Hepatocyte (in vitro differentiated cells): ENCODE measurements around the gene RAPGEF6. TPM values are rescaled to one million over a fixed set of nuclear protein-coding genes. Genes with fewer than 3 reads are reported as not detected.
A peak's percentile ranks its signal among the peaks of the same experiment; 100 is the strongest.

ENCODE experiments used
- DNase-seq: peaks from one replicate; pipeline ENCODE4 v3.0.0-alpha.2; 2016; ENCODE audit warnings: low spot score
- H2AFZ ChIP-seq: fragments of 200-600 bp; sonication (generic); 2 replicates; pipeline ENCODE4 v1.6.0; 2016; ENCODE audit warnings: antibody characterized with exemption, mild to moderate bottlenecking
- H3K27ac ChIP-seq: fragments of 200-600 bp; sonication (generic); 2 replicates; pipeline ENCODE4 v1.5.1; 2016; ENCODE audit warnings: mild to moderate bottlenecking
- H3K27me3 ChIP-seq: fragments of 200-600 bp; sonication (generic); 2 replicates; pipeline ENCODE4 v1.6.1; 2016
- H3K36me3 ChIP-seq: fragments of 200-600 bp; sonication (generic); replicated peaks from 2 replicates; pipeline ENCODE4 v1.5.1; 2016; ENCODE audit warnings: low read depth; ENCODE audit not compliant: insufficient read depth
- H3K4me1 ChIP-seq: fragments of 200-600 bp; sonication (generic); 2 replicates; pipeline ENCODE4 v1.5.1; 2016; ENCODE audit warnings: mild to moderate bottlenecking, moderate library complexity; ENCODE audit not compliant: insufficient read depth
- H3K4me2 ChIP-seq: fragments of 200-600 bp; sonication (generic); 2 replicates; pipeline ENCODE4 v1.6.0; 2016
- H3K4me3 ChIP-seq: fragments of 200-600 bp; sonication (generic); 2 replicates; pipeline ENCODE4 v1.5.1; 2016; ENCODE audit warnings: mild to moderate bottlenecking
- H3K79me2 ChIP-seq: fragments of 200-600 bp; sonication (generic); 2 replicates; pipeline ENCODE4 v1.6.0; 2017; ENCODE audit warnings: mild to moderate bottlenecking
- H3K9me2 ChIP-seq: fragments of 200-600 bp; sonication (generic); replicated peaks from 2 replicates; pipeline ENCODE4 v1.6.0; 2017; ENCODE audit warnings: mild to moderate bottlenecking; ENCODE audit not compliant: insufficient read depth
- H3K9me3 ChIP-seq: fragments of 200-600 bp; sonication (generic); 2 replicates; pipeline ENCODE4 v1.5.1; 2016; ENCODE audit warnings: low read depth, mild to moderate bottlenecking
- H4K20me1 ChIP-seq: fragments of 200-600 bp; sonication (generic); 2 replicates; pipeline ENCODE4 v1.6.0; 2016; ENCODE audit warnings: mild to moderate bottlenecking; ENCODE audit not compliant: insufficient read depth, poor library complexity, severe bottlenecking
- EZH2 ChIP-seq: fragments of 200-600 bp; sonication (generic); IDR thresholded peaks from 2 replicates; pipeline ENCODE4 v1.6.1; 2016; ENCODE audit warnings: antibody characterized with exemption, mild to moderate bottlenecking, borderline replicate concordance
- EZH2phosphoT487 ChIP-seq: fragments of 200-600 bp; sonication (generic); IDR thresholded peaks from one replicate; pipeline ENCODE4 v1.6.1; 2018; ENCODE audit warnings: antibody characterized with exemption, mild to moderate bottlenecking, low read depth, moderate library complexity; ENCODE audit not compliant: unreplicated experiment, severe bottlenecking
- WGBS: methylation state at CpG from one replicate; pipeline ENCODE4 v1.1.6; 2016; ENCODE audit warnings: low lambda C conversion rate; ENCODE audit errors: missing lambda C conversion rate; 5-methylcytosine and 5-hydroxymethylcytosine counted together
- polyA plus RNA-seq: library from polyadenylated mRNA; unstranded; fragments of >200 nt; fragmentation: Nextera tagmentation; extraction: Ambion mirVana; gene quantifications from 2 replicates; pipeline ENCODE4 v1.2.1, GENCODE V29; 2016
- total RNA-seq: library from RNA; depleted of rRNA; stranded (reverse); fragments of >200 nt; gene quantifications from 2 replicates; pipeline ENCODE4 v1.2.3, GENCODE V29; 2014
- TF ChIP-seq, protein P1 (sequence below): fragments of 200-600 bp; sonication (generic); IDR thresholded peaks from 2 replicates; pipeline ENCODE4 v1.5.1; 2016; ENCODE audit warnings: antibody characterized with exemption, mild to moderate bottlenecking; ENCODE audit not compliant: poor library complexity

The RAPGEF6 gene
- total and polyA plus RNA-seq, 2 experiments from 2014 or later: 4.7 to 13.3 TPM

GRCh38 chr5:131671409-131671808 lies 36.4 kb upstream of the RAPGEF6 start:
- H3K4me1 ChIP-seq: peaks cover 14% of the 10 kb centered on the region
- no peaks in the 10 kb centered on the region for H3K9me2 ChIP-seq
- H3K27ac ChIP-seq: peak overlapping the region; percentile 61
- H4K20me1 ChIP-seq: no peaks in the 10 kb centered on the region
- H3K4me2 ChIP-seq: peak overlapping the region; percentile 3
- no peak overlapping the region for H2AFZ ChIP-seq
- H3K79me2 ChIP-seq: peaks cover 10% of the 10 kb centered on the region
- H3K27me3 ChIP-seq: no peaks in the 10 kb centered on the region
- TF ChIP-seq, protein P1, sequence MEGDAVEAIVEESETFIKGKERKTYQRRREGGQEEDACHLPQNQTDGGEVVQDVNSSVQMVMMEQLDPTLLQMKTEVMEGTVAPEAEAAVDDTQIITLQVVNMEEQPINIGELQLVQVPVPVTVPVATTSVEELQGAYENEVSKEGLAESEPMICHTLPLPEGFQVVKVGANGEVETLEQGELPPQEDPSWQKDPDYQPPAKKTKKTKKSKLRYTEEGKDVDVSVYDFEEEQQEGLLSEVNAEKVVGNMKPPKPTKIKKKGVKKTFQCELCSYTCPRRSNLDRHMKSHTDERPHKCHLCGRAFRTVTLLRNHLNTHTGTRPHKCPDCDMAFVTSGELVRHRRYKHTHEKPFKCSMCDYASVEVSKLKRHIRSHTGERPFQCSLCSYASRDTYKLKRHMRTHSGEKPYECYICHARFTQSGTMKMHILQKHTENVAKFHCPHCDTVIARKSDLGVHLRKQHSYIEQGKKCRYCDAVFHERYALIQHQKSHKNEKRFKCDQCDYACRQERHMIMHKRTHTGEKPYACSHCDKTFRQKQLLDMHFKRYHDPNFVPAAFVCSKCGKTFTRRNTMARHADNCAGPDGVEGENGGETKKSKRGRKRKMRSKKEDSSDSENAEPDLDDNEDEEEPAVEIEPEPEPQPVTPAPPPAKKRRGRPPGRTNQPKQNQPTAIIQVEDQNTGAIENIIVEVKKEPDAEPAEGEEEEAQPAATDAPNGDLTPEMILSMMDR: no peak
- TF ChIP-seq EZH2 (no peak), EZH2phosphoT487 (no peak)
- no peaks in the 10 kb centered on the region for H3K36me3 ChIP-seq
- no peak overlapping the region for H3K4me3 ChIP-seq
- no peak for DNase-seq
- H3K9me3 ChIP-seq: no peaks in the 10 kb centered on the region

DNA sequence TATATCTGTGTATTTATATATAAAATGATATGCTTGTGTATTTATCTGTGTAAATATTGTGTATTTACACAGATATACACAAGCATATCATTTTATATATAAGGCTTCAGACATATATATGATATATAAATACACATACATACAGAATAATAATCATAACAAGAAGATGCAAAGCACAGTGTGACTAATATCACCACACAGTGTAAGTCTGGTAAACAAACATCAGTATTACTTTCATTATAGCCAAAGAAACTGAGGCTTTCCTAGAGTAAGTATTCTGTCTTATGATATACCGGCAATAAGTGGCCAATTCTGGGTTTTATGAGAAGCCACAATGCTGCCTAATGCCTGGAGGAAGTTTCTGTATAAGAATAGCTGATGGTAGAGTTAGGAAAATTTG lies 29.9 kb upstream of the RAPGEF6 start:
- H3K4me2 ChIP-seq: no peak overlapping the region
- no peaks in the 10 kb centered on the region for H4K20me1 ChIP-seq
- no peak for TF ChIP-seq EZH2
- no peak for TF ChIP-seq EZH2phosphoT487
- TF ChIP-seq, protein P1: no peak
- peaks cover 10% of the 10 kb centered on the region for H3K79me2 ChIP-seq
- no peak overlapping the region for H3K27ac ChIP-seq
- 93% methylated on average over 1 of the region's 1 CpG for WGBS
- no peak for DNase-seq
- no peaks in the 10 kb centered on the region for H3K4me1 ChIP-seq
- H3K27me3 ChIP-seq: no peaks in the 10 kb centered on the region
- no peaks in the 10 kb centered on the region for H3K9me3 ChIP-seq
- no peak overlapping the region for H2AFZ ChIP-seq
- no peaks in the 10 kb centered on the region for H3K9me2 ChIP-seq
- no peaks in the 10 kb centered on the region for H3K36me3 ChIP-seq
- H3K4me3 ChIP-seq: no peak overlapping the region

GRCh38 chr5:131661933-131662332 lies 26.9 kb upstream of the RAPGEF6 start:
- H3K4me1 ChIP-seq: no peaks in the 10 kb centered on the region
- H3K9me3 ChIP-seq: no peaks in the 10 kb centered on the region
- no peaks in the 10 kb centered on the region for H4K20me1 ChIP-seq
- no peak overlapping the region for H3K4me3 ChIP-seq
- H3K9me2 ChIP-seq: no peaks in the 10 kb centered on the region
- peaks cover 3% of the 10 kb centered on the region for H3K36me3 ChIP-seq
- H3K27me3 ChIP-seq: no peaks in the 10 kb centered on the region
- TF ChIP-seq, protein P1: no peak
- TF ChIP-seq EZH2phosphoT487: no peak
- no peak for TF ChIP-seq EZH2
- 88% methylated on average over 1 of the region's 1 CpG for WGBS
- H3K27ac ChIP-seq: no peak overlapping the region
- no peak overlapping the region for H2AFZ ChIP-seq
- DNase-seq: no peak
- no peak overlapping the region for H3K4me2 ChIP-seq
- peaks cover 5% of the 10 kb centered on the region for H3K79me2 ChIP-seq

GRCh38 chr5:131659841-131660240 lies 24.8 kb upstream of the RAPGEF6 start:
- no peak overlapping the region for H2AFZ ChIP-seq
- no peaks in the 10 kb centered on the region for H3K9me3 ChIP-seq
- H3K36me3 ChIP-seq: peaks cover 3% of the 10 kb centered on the region
- TF ChIP-seq, protein P1: no peak
- TF ChIP-seq EZH2phosphoT487 (no peak), EZH2 (no peak)
- no peak overlapping the region for H3K4me2 ChIP-seq
- H3K27me3 ChIP-seq: no peaks in the 10 kb centered on the region
- 100% methylated on average over 9 of the region's 9 CpGs for WGBS
- H4K20me1 ChIP-seq: no peaks in the 10 kb centered on the region
- no peak overlapping the region for H3K27ac ChIP-seq
- H3K79me2 ChIP-seq: peaks cover 10% of the 10 kb centered on the region
- H3K4me1 ChIP-seq: no peaks in the 10 kb centered on the region
- H3K9me2 ChIP-seq: no peaks in the 10 kb centered on the region
- no peak overlapping the region for H3K4me3 ChIP-seq
- no peak for DNase-seq
